Measurements from ENCODE around the gene PASK.

DNA sequence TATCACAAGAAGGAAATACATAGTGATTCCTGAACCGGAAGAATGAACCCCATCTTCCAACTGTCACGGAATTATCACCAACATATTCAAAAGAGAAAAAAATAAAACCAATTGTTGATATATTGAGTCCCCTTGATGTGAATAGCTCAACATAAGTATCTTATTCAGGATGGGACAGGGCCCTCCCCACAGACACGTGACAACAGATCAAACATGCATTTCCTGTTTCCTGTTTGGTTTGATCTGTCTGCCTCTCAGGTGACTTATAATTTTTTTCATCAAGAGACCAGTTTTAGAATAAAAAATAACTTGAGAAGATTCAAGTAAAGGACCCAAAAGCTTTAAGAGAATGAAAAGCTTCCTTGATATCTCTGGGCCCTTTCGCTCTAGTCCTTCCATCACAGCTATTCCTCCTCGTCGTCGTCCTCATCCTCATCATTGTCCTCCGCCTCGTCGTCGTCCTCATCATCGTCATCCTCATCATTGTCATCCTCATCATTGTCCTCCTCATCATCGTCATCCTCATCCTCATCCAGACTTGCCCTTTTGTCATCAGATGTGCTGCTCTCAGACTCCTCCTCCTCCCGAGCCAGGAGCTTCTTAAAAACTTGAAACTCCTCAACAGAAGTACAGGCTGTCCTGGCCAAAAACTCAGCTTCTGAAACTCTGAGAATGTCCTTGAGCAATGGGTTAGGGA is 53.5 kb downstream of the PASK start:
- TF ChIP-seq POLR2AphosphoS5 (IDR thresholded peaks at IDR 0.05; ENCODE audit: borderline replicate concordance, low read depth, low read length): no peak
- TF ChIP-seq EZH2 (IDR thresholded peaks at IDR 0.05): no peak
